ENCODE results near the gene CARMIL1. TPM values are rescaled to one million over a fixed set of nuclear protein-coding genes. Genes with fewer than 3 reads are reported as not detected.

Gene CARMIL1
- total RNA-seq, 1 experiment from 2014 or later: 23.6 TPM

DNA sequence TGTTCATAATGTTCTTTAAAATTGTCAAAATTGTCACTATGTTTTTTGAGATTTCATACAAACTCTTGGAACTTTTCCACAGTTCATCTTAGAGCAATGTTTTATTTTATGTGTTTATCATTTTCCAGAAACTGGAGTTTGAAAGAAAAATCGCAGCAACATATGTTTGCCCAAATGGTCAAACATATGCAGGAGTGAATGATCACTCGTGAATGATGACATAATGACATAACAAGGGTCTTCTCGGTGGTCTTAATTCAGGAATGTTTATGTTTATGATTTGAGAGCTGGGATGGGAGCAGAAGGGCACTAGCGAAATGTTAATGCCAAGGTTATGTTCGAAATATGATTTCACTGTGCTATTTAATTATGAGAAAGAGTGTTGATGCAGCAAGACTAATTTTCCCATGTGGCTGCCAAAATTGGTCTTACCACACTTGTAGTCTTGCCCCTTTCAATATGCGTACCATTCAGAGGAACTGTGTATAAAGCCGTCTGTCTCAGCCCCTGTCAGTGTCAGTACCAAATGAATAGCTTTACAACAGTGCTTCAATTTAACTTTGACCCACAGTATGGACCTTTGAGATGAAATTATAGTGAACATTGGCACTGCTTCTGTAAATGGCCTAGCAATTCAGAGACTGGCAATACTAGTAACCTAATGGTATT, 152.3 kb downstream of the CARMIL1 start:
- Histone ChIP-seq H3K4me2 (ENCODE audit: insufficient read depth, insufficient read length, low read length) (no peak overlapping the region), H3K4me1 (ENCODE audit: insufficient read depth, low read length) (peaks cover 1% of the 10 kb centered on the region; the same call in 1 of the 2 replicates), H3K56ac (ENCODE audit: insufficient read length, low read depth, low read length) (no peak overlapping the region), H2BK12ac (ENCODE audit: insufficient read length, low read depth, low read length) (no peak overlapping the region), H2AK5ac (ENCODE audit: insufficient read length, low read length) (no peak overlapping the region), H3K18ac (ENCODE audit: insufficient read length, low read depth, low read length) (no peak overlapping the region), H2BK15ac (ENCODE audit: low read depth, low read length) (no peak overlapping the region), H4K20me1 (ENCODE audit: control insufficient read depth, insufficient read depth, insufficient read length) (no peaks in the 10 kb centered on the region), H3T11ph (ENCODE audit: low read length) (no peak overlapping the region), H2AFZ (ENCODE audit: low read length) (no peak overlapping the region), H3K23ac (ENCODE audit: insufficient read length, low read depth, low read length) (no peak overlapping the region), H4K91ac (ENCODE audit: insufficient read length, low read depth, low read length) (no peak overlapping the region), H3K23me2 (ENCODE audit: insufficient read length, low read depth, low read length, poor library complexity, severe bottlenecking) (no peaks in the 10 kb centered on the region), H2BK20ac (ENCODE audit: low read depth, low read length, poor library complexity, severe bottlenecking) (no peak overlapping the region), H3K79me1 (ENCODE audit: insufficient read depth, low read depth, low read length, poor library complexity, severe bottlenecking) (peaks cover 2% of the 10 kb centered on the region), H4K8ac (replicated peaks; ENCODE audit: insufficient read length, low read depth, low read length) (no peak overlapping the region), H3K79me2 (ENCODE audit: insufficient read depth, low read length) (no peaks in the 10 kb centered on the region), H3K4ac (ENCODE audit: low read depth, low read length) (no peak overlapping the region), H3K27me3 (ENCODE audit: insufficient read depth, low read length) (no peaks in the 10 kb centered on the region), H2BK120ac (ENCODE audit: low read depth, low read length, poor library complexity, severe bottlenecking) (no peak overlapping the region), H3K14ac (ENCODE audit: insufficient read depth, low read length) (no peak overlapping the region), H3K9me3 (ENCODE audit: control insufficient read depth, low read depth, low read length) (no peaks in the 10 kb centered on the region), H3K27ac (ENCODE audit: insufficient read length, low read depth, low read length) (no peak overlapping the region), H4K5ac (ENCODE audit: insufficient read length, low read depth, low read length) (no peak overlapping the region), H3K9ac (ENCODE audit: extremely low read depth, insufficient read length, low read length) (no peak overlapping the region), H2BK5ac (ENCODE audit: insufficient read length, low read length) (no peak overlapping the region)
- no peak overlapping the region for H3K4me3 Mint-ChIP-seq
- no peaks in the 10 kb centered on the region for H3K27me3 Mint-ChIP-seq (ENCODE audit: low read depth)
- H3K27ac Mint-ChIP-seq: no peak overlapping the region
- no peaks in the 10 kb centered on the region for H3K36me3 Mint-ChIP-seq (ENCODE audit: insufficient read depth in 1 of 3, low read depth in 3 of 3)
- no peak for DNase-seq
- WGBS (ENCODE audit: extremely low coverage, insufficient read length, low lambda C conversion rate): no CpG with 5 or more reads among the region's 7 CpGs
- TF ChIP-seq, protein P1, sequence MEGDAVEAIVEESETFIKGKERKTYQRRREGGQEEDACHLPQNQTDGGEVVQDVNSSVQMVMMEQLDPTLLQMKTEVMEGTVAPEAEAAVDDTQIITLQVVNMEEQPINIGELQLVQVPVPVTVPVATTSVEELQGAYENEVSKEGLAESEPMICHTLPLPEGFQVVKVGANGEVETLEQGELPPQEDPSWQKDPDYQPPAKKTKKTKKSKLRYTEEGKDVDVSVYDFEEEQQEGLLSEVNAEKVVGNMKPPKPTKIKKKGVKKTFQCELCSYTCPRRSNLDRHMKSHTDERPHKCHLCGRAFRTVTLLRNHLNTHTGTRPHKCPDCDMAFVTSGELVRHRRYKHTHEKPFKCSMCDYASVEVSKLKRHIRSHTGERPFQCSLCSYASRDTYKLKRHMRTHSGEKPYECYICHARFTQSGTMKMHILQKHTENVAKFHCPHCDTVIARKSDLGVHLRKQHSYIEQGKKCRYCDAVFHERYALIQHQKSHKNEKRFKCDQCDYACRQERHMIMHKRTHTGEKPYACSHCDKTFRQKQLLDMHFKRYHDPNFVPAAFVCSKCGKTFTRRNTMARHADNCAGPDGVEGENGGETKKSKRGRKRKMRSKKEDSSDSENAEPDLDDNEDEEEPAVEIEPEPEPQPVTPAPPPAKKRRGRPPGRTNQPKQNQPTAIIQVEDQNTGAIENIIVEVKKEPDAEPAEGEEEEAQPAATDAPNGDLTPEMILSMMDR (conservative IDR thresholded peaks at IDR 0.05): no peak
- peaks cover under 1 to 4% of the 10 kb centered on the region in 2 experiments; a peak in 3 of 4 replicates for H3K4me1 Mint-ChIP-seq
- no peaks in the 10 kb centered on the region for H3K9me3 Mint-ChIP-seq

Data from H9 (cell line).